ENCODE data around the gene GSC2.
A peak's percentile ranks its signal among the peaks of the same experiment; 100 is the strongest.

GSC2 gene, protein sequence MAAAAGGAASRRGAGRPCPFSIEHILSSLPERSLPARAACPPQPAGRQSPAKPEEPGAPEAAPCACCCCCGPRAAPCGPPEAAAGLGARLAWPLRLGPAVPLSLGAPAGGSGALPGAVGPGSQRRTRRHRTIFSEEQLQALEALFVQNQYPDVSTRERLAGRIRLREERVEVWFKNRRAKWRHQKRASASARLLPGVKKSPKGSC

DNA sequence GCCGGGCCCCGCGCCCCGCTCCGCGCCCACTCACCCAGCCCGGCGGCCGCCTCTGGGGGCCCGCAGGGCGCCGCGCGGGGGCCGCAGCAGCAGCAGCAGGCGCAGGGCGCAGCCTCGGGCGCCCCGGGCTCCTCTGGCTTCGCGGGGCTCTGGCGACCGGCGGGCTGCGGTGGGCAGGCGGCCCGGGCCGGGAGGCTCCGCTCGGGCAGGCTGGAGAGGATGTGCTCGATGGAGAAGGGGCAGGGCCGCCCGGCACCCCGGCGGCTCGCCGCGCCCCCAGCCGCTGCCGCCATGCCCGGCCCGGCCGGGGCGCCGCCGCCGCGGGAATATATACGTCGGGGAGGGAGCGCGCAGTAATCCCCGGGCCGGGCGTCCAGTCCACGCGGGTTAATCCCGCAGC lies at the start of gene GSC2:
Gene GSC2, minus strand, starts transcription at position 302 of the 400 bp plus-strand sequence. Its CDS starts 9 bp downstream, at position 293.
- no peak for TF ChIP-seq Cebpa-rat (IDR thresholded peaks at IDR 0.05)
- H3K4me1 ChIP-seq, result no peaks in the 10 kb centered on the region
- H3K4me3 ChIP-seq, result no peak within 1 kb of the TSS
- peaks cover 29% of the 10 kb centered on the region for H3K9me3 ChIP-seq
- H3K27me3 ChIP-seq, result peaks cover 50% of the 10 kb centered on the region
- no peak within 1 kb of the TSS for H3K9ac ChIP-seq
- H3K27ac ChIP-seq, result no peak within 1 kb of the TSS
- no peaks in the 10 kb centered on the region for H4K20me1 ChIP-seq
- H3K36me3 ChIP-seq, result no peaks in the 10 kb centered on the region
- H3K4me2 ChIP-seq, result no peak within 1 kb of the TSS

DNA sequence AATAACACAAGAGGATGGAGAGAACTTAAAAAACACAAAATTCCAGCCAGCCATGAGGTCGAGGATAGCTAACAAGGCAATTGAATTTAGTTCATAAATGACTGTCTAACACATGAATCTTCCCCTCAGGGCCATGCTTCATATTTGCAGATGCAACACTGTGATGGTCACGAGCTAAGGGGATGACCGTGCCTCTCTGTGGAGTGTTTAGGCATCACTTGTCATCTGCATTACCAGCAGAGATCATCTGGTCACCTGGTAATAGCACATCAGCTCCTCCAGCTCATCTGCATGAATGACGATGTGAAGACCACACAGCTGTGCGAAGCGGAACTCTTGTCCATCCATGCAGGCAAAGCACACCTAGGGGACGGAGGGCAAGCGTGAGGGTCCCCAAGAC lies 49.4 kb upstream of the GSC2 start:
- TF ChIP-seq Cebpa-rat (IDR thresholded peaks at IDR 0.05), result no peak
- 0 out of 2 replicates have a peak, but pooled peaks cover under 1% of the 10 kb centered on the region for H3K9me3 ChIP-seq
- H3K36me3 ChIP-seq, result peaks cover 49% of the 10 kb centered on the region
- no peaks in the 10 kb centered on the region for H4K20me1 ChIP-seq
- H3K27ac ChIP-seq, result no peak overlapping the region
- H3K4me1 ChIP-seq, result peaks cover 12% of the 10 kb centered on the region
- H3K4me2 ChIP-seq, result no peak overlapping the region
- no peak overlapping the region for H3K4me3 ChIP-seq
- no peak overlapping the region for H3K9ac ChIP-seq
- H3K27me3 ChIP-seq, result no peaks in the 10 kb centered on the region

DNA sequence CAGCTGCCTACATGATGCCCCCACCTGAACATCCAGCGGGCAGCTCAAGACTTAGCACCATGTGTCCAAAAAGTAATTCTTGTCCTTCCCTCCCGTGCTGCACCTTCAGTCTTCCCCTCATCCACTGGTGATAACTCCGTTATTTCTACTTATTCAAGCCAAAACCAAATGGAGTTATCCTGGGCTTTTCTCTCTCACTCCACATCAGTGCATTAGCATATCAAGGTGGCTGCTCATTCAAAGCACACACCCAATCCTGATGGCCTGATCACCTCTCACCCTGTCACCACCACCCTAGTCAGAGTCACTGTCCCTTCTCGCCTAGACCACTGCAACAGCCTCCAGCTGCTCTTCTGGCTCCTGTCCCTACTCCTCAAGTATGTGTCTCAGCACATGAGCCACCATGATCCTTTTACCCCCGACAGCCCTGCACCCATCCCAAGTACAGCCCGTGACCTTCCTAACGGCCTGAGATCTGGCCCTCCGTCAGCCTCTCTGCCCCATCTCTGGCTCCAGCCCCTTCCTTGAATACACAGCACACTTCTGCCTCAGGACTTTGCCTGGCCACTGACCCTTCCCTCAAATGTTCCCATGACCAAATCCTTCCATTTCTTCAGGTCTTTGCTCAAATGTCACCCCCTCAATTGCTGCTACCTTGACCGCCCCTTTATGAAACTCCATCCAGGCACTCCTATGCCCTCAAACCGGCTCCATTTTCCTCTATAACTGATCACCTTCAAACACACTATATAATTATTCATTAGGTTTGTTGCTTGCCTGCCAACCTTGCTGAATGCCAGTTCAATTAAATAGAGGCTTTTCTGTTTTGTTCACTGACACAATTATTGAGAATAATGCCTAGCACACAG lies 48.1 kb upstream of the GSC2 start:
- H3K27me3 ChIP-seq, result no peaks in the 10 kb centered on the region
- TF ChIP-seq Cebpa-rat (IDR thresholded peaks at IDR 0.05), result no peak

DNA sequence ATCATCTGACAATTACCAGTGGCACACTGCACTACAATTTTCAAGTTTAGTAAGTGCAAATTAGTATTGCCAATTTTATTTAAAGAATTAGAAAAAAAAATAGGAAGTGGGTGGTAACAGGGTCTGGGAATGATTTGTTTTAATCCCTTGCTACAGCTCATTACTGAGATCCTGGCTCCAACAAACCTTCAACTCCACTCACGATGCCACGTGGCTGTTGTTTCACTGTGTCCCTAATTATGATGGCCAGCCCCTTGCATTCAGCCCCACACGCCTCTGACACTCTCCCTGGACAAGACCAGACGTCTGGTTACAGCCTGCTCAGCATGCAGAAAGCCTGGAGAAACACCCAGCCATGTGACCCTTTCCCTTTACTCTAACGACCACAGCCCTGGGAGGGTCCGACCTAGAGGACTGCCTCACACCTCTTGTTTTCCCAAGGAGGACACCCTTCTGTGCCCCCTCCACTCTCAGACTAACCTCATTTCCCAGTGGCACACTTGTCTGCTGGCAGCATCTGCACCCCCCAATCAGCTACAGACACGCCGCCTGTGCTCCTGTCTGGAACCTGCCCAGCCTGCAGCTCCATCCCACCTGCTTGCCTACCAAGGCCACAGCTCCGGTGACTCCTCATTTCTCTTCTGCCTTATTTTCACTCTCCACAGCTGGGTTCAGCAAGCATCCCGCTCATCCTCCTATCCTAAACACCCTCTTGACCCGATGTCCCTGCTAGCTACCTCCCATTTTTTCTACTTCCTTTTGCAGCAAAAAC lies 46.9 kb upstream of the GSC2 start:
- no peak overlapping the region for H3K4me2 ChIP-seq
- H4K20me1 ChIP-seq, result no peaks in the 10 kb centered on the region
- H3K27me3 ChIP-seq, result no peaks in the 10 kb centered on the region
- no peak overlapping the region for H3K4me3 ChIP-seq
- TF ChIP-seq Cebpa-rat (IDR thresholded peaks at IDR 0.05), result no peak
- H3K9me3 ChIP-seq, result peaks cover 9% of the 10 kb centered on the region; the same call in 1 of the 2 replicates
- no peak overlapping the region for H3K27ac ChIP-seq
- no peak overlapping the region for H3K9ac ChIP-seq
- peaks cover 12% of the 10 kb centered on the region for H3K4me1 ChIP-seq
- peaks cover 72% of the 10 kb centered on the region for H3K36me3 ChIP-seq

More for the DNA sequence above, 48.1 kb upstream of the GSC2 start:
- peaks cover 12% of the 10 kb centered on the region for H3K4me1 ChIP-seq
- H3K9me3 ChIP-seq, result peaks cover 9% of the 10 kb centered on the region; the same call in 1 of the 2 replicates
- peaks cover 62% of the 10 kb centered on the region for H3K36me3 ChIP-seq
- H3K9ac ChIP-seq, result no peak overlapping the region
- no peaks in the 10 kb centered on the region for H4K20me1 ChIP-seq
- H3K4me3 ChIP-seq, result no peak overlapping the region
- no peak overlapping the region for H3K4me2 ChIP-seq
- no peak overlapping the region for H3K27ac ChIP-seq

DNA sequence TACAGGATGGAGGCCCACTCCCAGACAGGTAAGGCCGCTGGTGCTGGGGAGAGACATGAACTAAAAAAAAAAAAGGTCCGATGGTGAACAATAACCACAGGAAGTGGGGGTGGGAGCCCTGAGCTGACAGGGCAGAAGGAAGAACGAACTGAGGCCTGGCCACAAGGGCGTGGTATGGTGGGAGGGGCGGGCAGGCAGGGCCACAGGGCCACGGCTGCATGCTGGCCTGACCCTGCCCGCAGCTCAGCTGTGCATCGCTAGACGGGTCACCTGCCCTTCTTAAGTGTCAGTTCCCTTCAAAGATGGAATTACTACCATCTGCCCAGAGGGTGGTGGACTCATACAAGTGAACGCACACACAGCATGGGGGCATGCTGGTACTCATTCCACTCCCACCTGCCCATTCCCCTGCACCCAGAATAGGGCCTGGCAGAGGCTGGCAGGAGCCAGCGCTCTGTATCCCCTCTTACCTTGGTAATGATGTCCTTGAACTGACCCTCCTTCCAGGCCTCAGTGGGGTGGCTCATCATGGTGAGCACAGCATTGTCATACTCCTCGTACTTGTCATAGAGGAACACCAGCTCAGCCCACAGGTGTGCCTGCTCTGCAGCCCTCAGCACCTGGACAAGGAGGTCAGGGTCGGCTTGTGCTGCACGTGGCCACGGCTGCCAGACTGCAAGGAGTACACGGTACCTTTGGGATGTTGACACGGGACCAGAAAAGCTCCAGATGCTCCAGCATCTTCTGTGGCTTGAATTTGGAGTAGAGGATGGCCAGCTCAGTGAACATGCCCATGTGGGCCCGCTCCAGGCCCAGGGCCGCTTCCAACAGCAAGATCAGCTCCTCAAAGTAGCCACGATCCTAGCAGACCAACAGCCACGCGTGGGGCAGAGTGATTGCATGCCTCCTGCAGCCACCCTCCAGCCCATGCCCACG lies 46.0 kb upstream of the GSC2 start:
- no peak for TF ChIP-seq Cebpa-rat (IDR thresholded peaks at IDR 0.05)
- Histone ChIP-seq H3K9me3 (peaks cover 9% of the 10 kb centered on the region; the same call in 1 of the 2 replicates), H3K27ac (no peak overlapping the region), H3K36me3 (peaks cover 69% of the 10 kb centered on the region), H3K27me3 (no peaks in the 10 kb centered on the region), H3K4me3 (no peak overlapping the region), H3K9ac (no peak overlapping the region), H3K4me2 (peak overlapping the region; percentile 42), H4K20me1 (no peaks in the 10 kb centered on the region), H3K4me1 (peaks cover 12% of the 10 kb centered on the region)

DNA sequence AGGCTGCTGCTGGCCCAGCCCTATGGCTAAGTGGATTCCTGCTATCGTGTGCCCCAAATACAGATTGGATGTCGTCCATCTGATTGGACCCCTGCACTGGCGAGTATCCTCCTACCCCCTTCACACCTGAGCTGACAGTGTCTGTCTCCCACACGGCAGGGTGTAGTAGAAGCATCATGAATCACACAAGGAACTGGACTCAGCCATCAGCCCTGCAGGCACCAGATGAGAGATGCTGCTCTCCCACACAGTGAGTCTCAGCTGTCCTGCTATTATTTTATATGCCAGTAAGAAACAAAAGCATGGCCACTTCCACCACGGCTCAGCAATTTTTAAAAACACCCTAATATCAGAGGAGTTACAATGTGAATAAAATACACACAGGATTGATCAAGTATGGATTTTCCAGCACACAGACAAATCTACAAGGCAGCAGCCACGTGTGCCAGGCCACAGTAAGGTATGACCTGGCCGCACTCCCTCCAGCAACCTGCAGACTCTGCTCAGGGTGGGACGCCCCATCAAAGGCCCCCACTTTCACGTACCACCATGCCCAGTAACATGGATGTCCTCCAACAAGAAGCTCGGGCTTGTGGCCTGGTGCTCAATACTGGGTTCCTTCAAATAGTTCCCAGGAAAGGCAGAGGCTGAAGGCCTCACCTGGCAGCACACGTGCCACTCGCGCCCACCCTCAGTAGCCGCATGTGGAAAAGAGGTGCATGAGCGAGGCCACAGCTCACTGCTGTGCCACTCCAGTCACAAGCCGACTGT lies 44.9 kb upstream of the GSC2 start:
- Histone ChIP-seq H3K9me3 (peaks cover 9% of the 10 kb centered on the region; the same call in 1 of the 2 replicates), H3K4me3 (no peak overlapping the region), H3K4me2 (no peak overlapping the region; the same call in 1 of the 2 replicates), H3K36me3 (peaks cover 67% of the 10 kb centered on the region), H4K20me1 (no peaks in the 10 kb centered on the region), H3K27ac (no peak overlapping the region), H3K27me3 (no peaks in the 10 kb centered on the region), H3K4me1 (peaks cover 12% of the 10 kb centered on the region), H3K9ac (no peak overlapping the region)
- TF ChIP-seq Cebpa-rat (IDR thresholded peaks at IDR 0.05), result no peak

DNA sequence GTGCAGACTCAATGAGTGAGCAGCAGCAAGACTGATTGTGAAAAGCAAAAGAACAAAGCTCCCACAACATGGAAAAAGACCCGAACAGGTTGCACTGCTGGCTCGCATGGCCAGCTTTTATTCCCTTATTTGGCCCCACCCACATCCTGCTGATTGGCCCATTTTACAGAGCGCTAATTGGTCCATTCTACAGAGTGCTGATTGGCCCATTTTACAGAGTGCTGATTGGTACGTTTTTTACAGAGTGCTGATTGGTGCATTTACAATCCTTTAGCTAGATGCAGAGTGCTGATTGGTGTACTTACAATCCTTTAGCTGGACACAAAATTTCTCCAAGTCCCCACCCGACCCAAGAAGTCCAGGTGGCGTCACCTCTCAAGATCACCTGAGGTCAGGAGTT lies 43.8 kb upstream of the GSC2 start:
- Histone ChIP-seq H3K4me3 (no peak overlapping the region), H4K20me1 (no peaks in the 10 kb centered on the region), H3K27me3 (no peaks in the 10 kb centered on the region), H3K9me3 (peaks cover 9% of the 10 kb centered on the region; the same call in 1 of the 2 replicates), H3K4me2 (no peak overlapping the region), H3K4me1 (peaks cover 12% of the 10 kb centered on the region), H3K27ac (no peak overlapping the region), H3K9ac (no peak overlapping the region), H3K36me3 (peaks cover 59% of the 10 kb centered on the region)
- no peak for TF ChIP-seq Cebpa-rat (IDR thresholded peaks at IDR 0.05)

Data from BLaER1 (cell line).